HG03571 (cell line): ENCODE data around the gene FAM171A1.
"Not testable (repeated sequence)": the region's sequence is repeated elsewhere in the genome, so short reads cannot be mapped to it uniquely, and the experiment has no call there.

Experiments
- ATAC-seq: cut with Tn5 transposase; IDR thresholded peaks from one replicate; pipeline ENCODE4 v1.9.1; 2021; ENCODE audit not compliant: unreplicated experiment

The FAM171A1 gene

GRCh38 chr10:15293862-15294842 is 76.9 kb downstream of the FAM171A1 start:
- no peak for ATAC-seq

GRCh38 chr10:15290671-15291070 is 80.4 kb downstream of the FAM171A1 start:
- no peak for ATAC-seq

GRCh38 chr10:15290150-15290549 is 80.9 kb downstream of the FAM171A1 start:
- no peak for ATAC-seq

GRCh38 chr10:15280974-15281373 is 90.1 kb downstream of the FAM171A1 start:
- ATAC-seq: no peak

- ATAC-seq: no peak
These were observed 90.6 kb downstream of the FAM171A1 start for GRCh38 chr10:15280462-15280861.

GRCh38 chr10:15279236-15279635 is 91.9 kb downstream of the FAM171A1 start:
- ATAC-seq: no peak

- no peak for ATAC-seq
These were observed 92.3 kb downstream of the FAM171A1 start for GRCh38 chr10:15278786-15279185.

- ATAC-seq: not testable (repeated sequence)
These were observed 95.0 kb downstream of the FAM171A1 start for GRCh38 chr10:15276039-15276438.

GRCh38 chr10:15269838-15270237 is 101.3 kb downstream of the FAM171A1 start:
- ATAC-seq: not testable (repeated sequence)

- no peak for ATAC-seq
These were observed 103.6 kb downstream of the FAM171A1 start for GRCh38 chr10:15267496-15267895.

- no peak for ATAC-seq
These were observed 105.0 kb downstream of the FAM171A1 start for GRCh38 chr10:15266117-15266516.

GRCh38 chr10:15265558-15265957 is 105.5 kb downstream of the FAM171A1 start:
- ATAC-seq: no peak

GRCh38 chr10:15265056-15265455 is 106.0 kb downstream of the FAM171A1 start:
- ATAC-seq: no peak

- no peak for ATAC-seq
These were observed 107.3 kb downstream of the FAM171A1 start for GRCh38 chr10:15263657-15264323.

- ATAC-seq: no peak
These were observed 108.9 kb downstream of the FAM171A1 start for GRCh38 chr10:15262036-15262713.

GRCh38 chr10:15259136-15259535 is 112.0 kb downstream of the FAM171A1 start:
- no peak for ATAC-seq

- no peak for ATAC-seq
These were observed 112.8 kb downstream of the FAM171A1 start for GRCh38 chr10:15258255-15258654.

GRCh38 chr10:15255961-15256360 is 115.1 kb downstream of the FAM171A1 start:
- no peak for ATAC-seq

- no peak for ATAC-seq
These were observed 116.1 kb downstream of the FAM171A1 start for GRCh38 chr10:15254808-15255648.

- no peak for ATAC-seq
These were observed 116.9 kb downstream of the FAM171A1 start for GRCh38 chr10:15253951-15254807.
